Fibroblast of lung (primary cell): ENCODE measurements around the gene CAPN2. TPM values are rescaled to one million over a fixed set of nuclear protein-coding genes. Genes with fewer than 3 reads are reported as not detected.

Experiments used
- DNase-seq, 2 donors: peaks; one replicate each; pipeline versions ENCODE4 v3.0.0 to v3.0.0-alpha.2; 2010; ENCODE audit warnings: low read depth in 2 of 2
- H2AFZ ChIP-seq: 2 replicates; pipeline ENCODE4 v1.5.1; 2012; ENCODE audit warnings: low read length, control low read depth, inconsistent platforms
- H3K27ac ChIP-seq: 2 replicates; pipeline ENCODE4 v1.5.1; 2011; ENCODE audit warnings: low read length, control low read depth; ENCODE audit not compliant: insufficient read depth
- H3K27me3 ChIP-seq: 2 replicates; pipeline ENCODE4 v1.5.1; 2011; ENCODE audit warnings: mild to moderate bottlenecking, low read length; ENCODE audit not compliant: control insufficient read depth, insufficient read depth
- H3K36me3 ChIP-seq: 2 replicates; pipeline ENCODE4 v1.5.1; 2011; ENCODE audit warnings: low read length; ENCODE audit not compliant: control insufficient read depth, insufficient read depth
- H3K4me1 ChIP-seq: 2 replicates; pipeline ENCODE4 v1.5.1; 2011; ENCODE audit warnings: low read length; ENCODE audit not compliant: control insufficient read depth, insufficient read depth; ENCODE audit errors: extremely low read depth
- H3K4me2 ChIP-seq: 2 replicates; pipeline ENCODE4 v1.5.1; 2011; ENCODE audit warnings: low read length, control low read depth; ENCODE audit not compliant: insufficient read depth; ENCODE audit errors: extremely low read depth
- H3K4me3 ChIP-seq, 4 experiments: fragments of 200-600 bp in 1 of 4; sonication (generic) in 1 of 4; replicated peaks in 1 of 4; 2 replicates each; pipeline ENCODE4 v1.5.1; 2011 to 2016; ENCODE audit warnings: low read length in 4 of 4, low read depth in 3 of 4, mild to moderate bottlenecking in 3 of 4, control low read depth in 2 of 4, inconsistent platforms in 1 of 4, mixed read lengths in 1 of 4; ENCODE audit not compliant: insufficient read depth in 1 of 4; ENCODE audit errors: control extremely low read depth in 1 of 4
- H3K79me2 ChIP-seq: 2 replicates; pipeline ENCODE4 v1.5.1; 2012; ENCODE audit warnings: mild to moderate bottlenecking, low read length, inconsistent platforms; ENCODE audit not compliant: control insufficient read depth, insufficient read depth
- H3K9ac ChIP-seq: 2 replicates; pipeline ENCODE4 v1.5.1; 2011; ENCODE audit warnings: mild to moderate bottlenecking, low read length, control low read depth; ENCODE audit not compliant: insufficient read depth
- H3K9me3 ChIP-seq: 2 replicates; pipeline ENCODE4 v1.5.1; 2012; ENCODE audit warnings: low read depth, low read length; ENCODE audit not compliant: control insufficient read depth, insufficient read depth
- H4K20me1 ChIP-seq: 2 replicates; pipeline ENCODE4 v1.5.1; 2011; ENCODE audit warnings: low read length; ENCODE audit not compliant: control insufficient read depth, insufficient read depth; ENCODE audit errors: extremely low read depth
- CTCF ChIP-seq, 2 donors: IDR thresholded peaks in 1 of 2; conservative IDR thresholded peaks in 1 of 2; 1 replicate in 1 of 2; 2 replicates in 1 of 2; pipeline ENCODE4 v1.5.1; 2011 to 2012; ENCODE audit warnings: low read length in 2 of 2, control low read depth in 1 of 2, inconsistent platforms in 1 of 2, low read depth in 1 of 2, mild to moderate bottlenecking in 1 of 2
- EZH2 ChIP-seq: IDR thresholded peaks from 2 replicates; pipeline ENCODE4 v1.5.1; 2012; ENCODE audit warnings: low read length, control low read depth, mild to moderate bottlenecking; ENCODE audit errors: missing control alignments
- polyA plus RNA-seq, 2 donors: library from polyadenylated mRNA; depleted of rRNA in 1 of 2; stranded (reverse) in 1 of 2; unstranded in 1 of 2; fragments of >200 nt; gene quantifications; 2 replicates each; pipeline ENCODE4 v1.2.1, GENCODE V29; 2011 to 2012; ENCODE audit warnings: missing spikeins in 1 of 2
- total RNA-seq: library from RNA; depleted of rRNA; stranded (reverse); fragments of >200 nt; gene quantifications from 2 replicates; pipeline ENCODE4 v1.2.1, GENCODE V29; 2014

The CAPN2 gene
- total and polyA plus RNA-seq, 2 donors (not counting 1 experiment from before 2014, with no cell fraction given) = 387 to 488 TPM

- peaks cover 27% of the 10 kb centered on the region for H3K4me1 ChIP-seq
- no peaks in the 10 kb centered on the region for H3K9me3 ChIP-seq
- H4K20me1 ChIP-seq = no peaks in the 10 kb centered on the region
- DNase-seq = no peak
- TF ChIP-seq EZH2 (no peak), CTCF (conservative IDR thresholded peaks at IDR 0.05 in 1 of 2, IDR thresholded peaks at IDR 0.05 in 1 of 2; ENCODE audit: low read depth in 1 of 2, low read length in 2 of 2) (no peak)
- peaks cover 64% of the 10 kb centered on the region for H3K79me2 ChIP-seq
- peak overlapping the region; percentile 97 for H3K9ac ChIP-seq
- H3K4me2 ChIP-seq = peak overlapping the region; percentile 100
- H3K27ac ChIP-seq = peak overlapping the region; percentile 94
- H3K4me3 ChIP-seq = peak overlapping the region; percentile 86 to 96 (median 94)
- no peak overlapping the region for H2AFZ ChIP-seq
- no peaks in the 10 kb centered on the region for H3K27me3 ChIP-seq
- H3K36me3 ChIP-seq = peaks cover 12% of the 10 kb centered on the region
These were observed 1.4 kb downstream of the CAPN2 start for GRCh38 chr1:223713546-223714420.

- H2AFZ ChIP-seq = no peak overlapping the region
- H3K9me3 ChIP-seq = no peaks in the 10 kb centered on the region
- no peaks in the 10 kb centered on the region for H3K27me3 ChIP-seq
- peaks cover 12% of the 10 kb centered on the region for H3K36me3 ChIP-seq
- TF ChIP-seq CTCF (conservative IDR thresholded peaks at IDR 0.05 in 1 of 2, IDR thresholded peaks at IDR 0.05 in 1 of 2; ENCODE audit: low read depth in 1 of 2, low read length in 2 of 2) (no peak), EZH2 (no peak)
- H3K9ac ChIP-seq = no peak overlapping the region
- peak overlapping the region; percentile 94 for H3K27ac ChIP-seq
- DNase-seq = no peak
- H4K20me1 ChIP-seq = no peaks in the 10 kb centered on the region
- peak overlapping the region; percentile 100 for H3K4me2 ChIP-seq
- peaks cover 67% of the 10 kb centered on the region for H3K79me2 ChIP-seq
- H3K4me3 ChIP-seq = peak overlapping the region; percentile 86 to 96 (median 94)
- H3K4me1 ChIP-seq = peaks cover 23% of the 10 kb centered on the region
These were observed 2.0 kb downstream of the CAPN2 start for GRCh38 chr1:223714421-223714724.

GRCh38 chr1:223714849-223715603, 2.7 kb downstream of the CAPN2 start:
- Histone ChIP-seq H3K9me3 (no peaks in the 10 kb centered on the region), H3K27ac (peak overlapping the region; percentile 46), H3K4me3 (peak overlapping the region; percentile 86 to 96 (median 94)), H3K27me3 (no peaks in the 10 kb centered on the region), H2AFZ (no peak overlapping the region), H3K4me2 (peak overlapping the region; percentile 100), H3K4me1 (peaks cover 29% of the 10 kb centered on the region), H3K9ac (no peak overlapping the region), H4K20me1 (no peaks in the 10 kb centered on the region), H3K79me2 (peaks cover 73% of the 10 kb centered on the region), H3K36me3 (peaks cover 15% of the 10 kb centered on the region)
- DNase-seq = peak; percentile 91 to 95
- TF ChIP-seq EZH2 = no peak
- TF ChIP-seq CTCF (conservative IDR thresholded peaks at IDR 0.05 in 1 of 2, IDR thresholded peaks at IDR 0.05 in 1 of 2; ENCODE audit: low read depth in 1 of 2, low read length in 2 of 2) = no peak
